HG03575 (cell line): Measurements from ENCODE around the gene ADAMTS16.

ENCODE experiments used
- ATAC-seq: cut with Tn5 transposase; IDR thresholded peaks from one replicate; pipeline ENCODE4 v1.9.1; 2021; ENCODE audit not compliant: unreplicated experiment, insufficient number of reproducible peaks, low FRiP score; ENCODE audit errors: extremely low read depth

The ADAMTS16 gene

GRCh38 chr5:5320062-5320805, 180.1 kb downstream of the ADAMTS16 start:
- ATAC-seq: no peak

- no peak for ATAC-seq
Measured at GRCh38 chr5:5321137-5321536, 181.0 kb downstream of the ADAMTS16 start.

GRCh38 chr5:5323551-5323950, 183.4 kb downstream of the ADAMTS16 start:
- no peak for ATAC-seq

GRCh38 chr5:5326115-5326758, 186.1 kb downstream of the ADAMTS16 start:
- no peak for ATAC-seq

- no peak for ATAC-seq
Measured at GRCh38 chr5:5327126-5327525, 187.0 kb downstream of the ADAMTS16 start.

GRCh38 chr5:5330728-5331452, 190.8 kb downstream of the ADAMTS16 start:
- ATAC-seq: no peak

GRCh38 chr5:5331848-5332247, 191.7 kb downstream of the ADAMTS16 start:
- no peak for ATAC-seq

GRCh38 chr5:5332287-5332686, 192.2 kb downstream of the ADAMTS16 start:
- ATAC-seq: no peak

- ATAC-seq: no peak
Measured at GRCh38 chr5:5335107-5335506, 195.0 kb downstream of the ADAMTS16 start.

- ATAC-seq: no peak
Measured at GRCh38 chr5:5335700-5336264, 195.7 kb downstream of the ADAMTS16 start.

GRCh38 chr5:5339257-5339656, 199.1 kb downstream of the ADAMTS16 start:
- no peak for ATAC-seq

GRCh38 chr5:5340206-5340729, 200.1 kb downstream of the ADAMTS16 start:
- ATAC-seq: no peak

GRCh38 chr5:5341531-5342292, 201.6 kb downstream of the ADAMTS16 start:
- no peak for ATAC-seq

GRCh38 chr5:5342784-5343183, 202.7 kb downstream of the ADAMTS16 start:
- no peak for ATAC-seq

- ATAC-seq: no peak
Measured at GRCh38 chr5:5343568-5343967, 203.4 kb downstream of the ADAMTS16 start.

- ATAC-seq: no peak
Measured at GRCh38 chr5:5344051-5344571, 204.0 kb downstream of the ADAMTS16 start.

GRCh38 chr5:5344606-5345005, 204.5 kb downstream of the ADAMTS16 start:
- ATAC-seq: no peak

GRCh38 chr5:5347442-5347841, 207.3 kb downstream of the ADAMTS16 start:
- ATAC-seq: no peak

GRCh38 chr5:5348135-5348534, 208.0 kb downstream of the ADAMTS16 start:
- ATAC-seq: no peak
